GM10248 (cell line): Measurements from ENCODE around the gene HELZ.
A peak's percentile ranks its signal among the peaks of the same experiment; 100 is the strongest.

Source experiments
- CTCF ChIA-PET: fragments of 300-600 bp; sonication (Branson Sonifier 250); formaldehyde crosslinking; extraction: SDS; loops from one replicate; lab custom pipeline; 2021; ENCODE audit warnings: antibody characterized with exemption; lab: Yijun Ruan, JAX
- POLR2A ChIA-PET: fragments of 350-650 bp; sonication (Branson Sonifier 250); formaldehyde crosslinking; extraction: SDS; loops from one replicate; lab custom pipeline; 2020; ENCODE audit warnings: antibody characterized with exemption; lab: Yijun Ruan, JAX
- DNase-seq: peaks from one replicate; pipeline ENCODE4 v3.0.0; 2012; ENCODE audit errors: extremely low spot score
- CTCF ChIP-seq: IDR thresholded peaks from 2 replicates; pipeline ENCODE4 v1.5.1; 2012; ENCODE audit warnings: mild to moderate bottlenecking, low read depth; ENCODE audit errors: extremely low read depth, missing control alignments, control extremely low read depth

The HELZ gene

GRCh38 chr17:67245694-67246402 lies 852 bp upstream of the HELZ start:
- DNase-seq: peak; percentile 44
- no peak for TF ChIP-seq CTCF
- POLR2A ChIA-PET: no interaction called here
- CTCF ChIA-PET: interaction anchor here (0.7 kb wide), 1 partner anchor 47 kb away, joined by 3 read pairs; no protein-coding TSS in a partner anchor

GRCh38 chr17:67244431-67245072 lies 444 bp downstream of the HELZ start:
- ChIA-PET CTCF (interaction anchor here (0.7 kb wide), 1 partner anchor 49 kb away, joined by 3 read pairs; no protein-coding TSS in a partner anchor), POLR2A (no interaction called here)
- TF ChIP-seq CTCF: no peak
- DNase-seq: no peak

- POLR2A ChIA-PET: no interaction called here
- no peak for DNase-seq
- no peak for TF ChIP-seq CTCF
- CTCF ChIA-PET: no interaction called here
Measured at GRCh38 chr17:67243284-67243683, 1.7 kb downstream of the HELZ start.

- ChIA-PET CTCF (no interaction called here), POLR2A (no interaction called here)
- no peak for DNase-seq
- TF ChIP-seq CTCF: no peak
Measured at GRCh38 chr17:67241719-67242341, 3.2 kb downstream of the HELZ start.

GRCh38 chr17:67239597-67239996 lies 5.4 kb downstream of the HELZ start:
- ChIA-PET POLR2A (no interaction called here), CTCF (interaction anchor here (1.4 to 3.2 kb wide), 2 partner anchors 17 to 20 kb away, joined by 3 to 16 read pairs; no protein-coding TSS in a partner anchor)
- no peak for DNase-seq
- no peak for TF ChIP-seq CTCF

GRCh38 chr17:67238991-67239390 lies 6.0 kb downstream of the HELZ start:
- POLR2A ChIA-PET: no interaction called here
- DNase-seq: no peak

More at GRCh38 chr17:67238991-67239390, 6.0 kb downstream of the HELZ start:
- TF ChIP-seq CTCF: no peak
- CTCF ChIA-PET: interaction anchor here (1.4 to 3.2 kb wide), 2 partner anchors 16 to 19 kb away, joined by 3 to 16 read pairs; no protein-coding TSS in a partner anchor
